Breast epithelium (tissue), 3 donors: ENCODE results near the gene AGBL1.

ENCODE experiments used
- POLR2A ChIP-seq: fragments of 450-650 bp; IDR thresholded peaks from one replicate; pipeline ENCODE4 v1.6.1; 2016; ENCODE audit warnings: antibody characterized with exemption, mild to moderate bottlenecking, moderate library complexity
- POLR2AphosphoS5 ChIP-seq, 3 donors: sonication (generic); formaldehyde crosslinking; IDR thresholded peaks; one replicate each; pipeline ENCODE4 v1.6.1; 2017; ENCODE audit warnings: antibody characterized with exemption in 3 of 3
- TF ChIP-seq, protein P1 (sequence below), 3 donors: fragments of 450-650 bp; IDR thresholded peaks; one replicate each; pipeline ENCODE4 v1.5.1; 2016 to 2017; ENCODE audit warnings: antibody characterized with exemption in 3 of 3, mild to moderate bottlenecking in 3 of 3, moderate library complexity in 3 of 3

DNA sequence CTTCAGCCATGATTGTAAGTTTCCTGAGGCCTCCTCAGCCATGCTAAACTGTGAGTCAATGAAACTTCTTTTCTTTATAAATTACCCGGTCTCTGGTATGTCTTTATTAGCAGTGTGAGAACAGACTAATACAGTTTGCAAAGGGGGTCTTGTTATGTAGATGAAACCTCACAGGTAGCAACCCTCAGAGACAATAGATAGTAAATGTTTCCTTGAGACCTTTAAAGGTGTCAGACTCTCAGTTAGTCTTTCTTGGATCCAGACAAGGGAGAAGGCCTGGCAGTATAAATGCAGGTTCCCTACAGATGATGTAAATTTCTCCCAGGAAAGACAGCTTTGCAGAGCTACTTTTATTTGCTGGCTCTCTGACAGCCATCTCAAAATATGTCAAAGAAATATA, 510.8 kb downstream of the AGBL1 start:
- TF ChIP-seq, protein P1, sequence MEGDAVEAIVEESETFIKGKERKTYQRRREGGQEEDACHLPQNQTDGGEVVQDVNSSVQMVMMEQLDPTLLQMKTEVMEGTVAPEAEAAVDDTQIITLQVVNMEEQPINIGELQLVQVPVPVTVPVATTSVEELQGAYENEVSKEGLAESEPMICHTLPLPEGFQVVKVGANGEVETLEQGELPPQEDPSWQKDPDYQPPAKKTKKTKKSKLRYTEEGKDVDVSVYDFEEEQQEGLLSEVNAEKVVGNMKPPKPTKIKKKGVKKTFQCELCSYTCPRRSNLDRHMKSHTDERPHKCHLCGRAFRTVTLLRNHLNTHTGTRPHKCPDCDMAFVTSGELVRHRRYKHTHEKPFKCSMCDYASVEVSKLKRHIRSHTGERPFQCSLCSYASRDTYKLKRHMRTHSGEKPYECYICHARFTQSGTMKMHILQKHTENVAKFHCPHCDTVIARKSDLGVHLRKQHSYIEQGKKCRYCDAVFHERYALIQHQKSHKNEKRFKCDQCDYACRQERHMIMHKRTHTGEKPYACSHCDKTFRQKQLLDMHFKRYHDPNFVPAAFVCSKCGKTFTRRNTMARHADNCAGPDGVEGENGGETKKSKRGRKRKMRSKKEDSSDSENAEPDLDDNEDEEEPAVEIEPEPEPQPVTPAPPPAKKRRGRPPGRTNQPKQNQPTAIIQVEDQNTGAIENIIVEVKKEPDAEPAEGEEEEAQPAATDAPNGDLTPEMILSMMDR (IDR thresholded peaks at IDR 0.05): no peak
- TF ChIP-seq POLR2AphosphoS5 (IDR thresholded peaks at IDR 0.05) (no peak), POLR2A (no peak)
